Measurements from ENCODE around the gene RANBP17. TPM values are rescaled to one million over a fixed set of nuclear protein-coding genes. Genes with fewer than 3 reads are reported as not detected.

The RANBP17 gene
- total RNA-seq, 1 donor: 6.2 TPM

- no peaks in the 10 kb centered on the region for H3K27me3 ChIP-seq (ENCODE audit: insufficient read depth, low read length)
- H3K9me3 ChIP-seq (ENCODE audit: low read depth, low read length): peaks cover 23% of the 10 kb centered on the region
- no peak overlapping the region for H3K4me3 ChIP-seq (ENCODE audit: low read length)
- H3K4me1 ChIP-seq (ENCODE audit: insufficient read depth, low read length): no peaks in the 10 kb centered on the region
Observed at GRCh38 chr5:171055875-171056454, 194.1 kb downstream of the RANBP17 start.

- H3K4me1 ChIP-seq (ENCODE audit: insufficient read depth, low read length): no peaks in the 10 kb centered on the region
- no peaks in the 10 kb centered on the region for H3K27me3 ChIP-seq (ENCODE audit: insufficient read depth, low read length)
- no peak overlapping the region for H3K4me3 ChIP-seq (ENCODE audit: low read length)
- H3K9me3 ChIP-seq (ENCODE audit: low read depth, low read length): peaks cover 12% of the 10 kb centered on the region
Observed at GRCh38 chr5:171067540-171068130, 205.8 kb downstream of the RANBP17 start.

- Histone ChIP-seq H3K4me1 (ENCODE audit: insufficient read depth, low read length) (no peaks in the 10 kb centered on the region), H3K4me3 (ENCODE audit: low read length) (no peak overlapping the region), H3K9me3 (ENCODE audit: low read depth, low read length) (no peaks in the 10 kb centered on the region), H3K27me3 (ENCODE audit: insufficient read depth, low read length) (no peaks in the 10 kb centered on the region)
Observed at GRCh38 chr5:171074747-171075146, 212.9 kb downstream of the RANBP17 start.

DNA sequence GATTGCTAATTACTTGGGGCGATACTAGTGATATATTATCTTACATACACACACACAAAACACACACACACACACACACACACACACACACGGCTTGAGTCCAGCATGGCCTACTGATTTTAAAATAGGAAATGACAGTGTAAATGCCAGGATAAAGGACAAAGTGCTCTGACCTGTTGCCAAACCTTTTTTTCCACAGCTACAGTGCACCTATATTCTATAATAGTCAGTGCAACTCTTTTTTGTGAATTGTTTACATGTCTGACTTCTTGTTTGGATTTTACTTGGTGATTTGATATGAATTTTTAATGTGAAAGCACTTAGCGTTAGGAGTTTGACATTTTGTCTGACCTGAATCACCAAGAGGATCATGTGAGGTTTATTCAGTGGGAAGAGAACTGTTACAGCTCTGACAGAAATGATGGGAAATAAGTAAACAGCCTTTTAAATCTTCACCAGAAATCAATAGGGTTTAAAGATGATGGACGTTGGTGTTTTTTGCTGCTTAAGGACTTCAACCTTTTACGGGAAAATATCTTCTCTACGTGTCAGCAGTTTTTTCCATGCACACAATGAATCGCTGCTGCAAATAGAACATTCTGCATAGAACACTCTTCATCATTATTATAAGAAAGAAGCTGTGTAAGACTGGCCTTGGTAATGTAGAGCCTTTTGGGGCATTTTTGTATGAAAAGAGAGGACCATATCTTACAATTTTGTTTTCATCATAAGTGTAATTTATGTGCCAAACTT, 218.5 kb downstream of the RANBP17 start:
- Histone ChIP-seq H3K4me1 (ENCODE audit: insufficient read depth, low read length) (no peaks in the 10 kb centered on the region), H3K9me3 (ENCODE audit: low read depth, low read length) (no peaks in the 10 kb centered on the region), H3K4me3 (ENCODE audit: low read length) (no peak overlapping the region), H3K27me3 (ENCODE audit: insufficient read depth, low read length) (no peaks in the 10 kb centered on the region)

GRCh38 chr5:171081319-171081718, 219.5 kb downstream of the RANBP17 start:
- H3K4me3 ChIP-seq (ENCODE audit: low read length): no peak overlapping the region

GRCh38 chr5:171092194-171092593, 230.4 kb downstream of the RANBP17 start:
- Histone ChIP-seq H3K4me1 (ENCODE audit: insufficient read depth, low read length) (no peaks in the 10 kb centered on the region), H3K4me3 (ENCODE audit: low read length) (no peak overlapping the region), H3K9me3 (ENCODE audit: low read depth, low read length) (no peaks in the 10 kb centered on the region), H3K27me3 (ENCODE audit: insufficient read depth, low read length) (no peaks in the 10 kb centered on the region)

More at GRCh38 chr5:171081319-171081718, 219.5 kb downstream of the RANBP17 start:
- Histone ChIP-seq H3K27me3 (ENCODE audit: insufficient read depth, low read length) (no peaks in the 10 kb centered on the region), H3K9me3 (ENCODE audit: low read depth, low read length) (no peaks in the 10 kb centered on the region), H3K4me1 (ENCODE audit: insufficient read depth, low read length) (no peaks in the 10 kb centered on the region)

DNA sequence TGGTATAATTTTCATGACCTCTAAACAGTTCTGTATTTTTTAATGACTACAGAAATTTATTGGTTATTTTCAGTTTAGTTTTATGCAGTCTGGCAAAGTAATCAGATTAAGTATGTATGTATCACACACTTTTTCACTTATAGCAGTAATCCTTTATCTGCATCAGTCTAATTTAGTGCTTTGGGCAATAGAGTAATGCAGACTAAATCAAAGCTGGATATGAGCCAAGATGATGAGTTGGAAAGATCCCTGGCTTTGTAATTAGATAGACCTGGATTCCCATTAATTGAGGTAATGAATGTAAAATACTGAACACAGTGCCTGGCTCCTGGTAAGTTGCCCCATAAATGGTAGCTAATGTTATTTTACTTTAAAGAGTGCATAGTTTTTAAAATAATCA, 231.8 kb downstream of the RANBP17 start:
- Histone ChIP-seq H3K27me3 (ENCODE audit: insufficient read depth, low read length) (no peaks in the 10 kb centered on the region), H3K4me1 (ENCODE audit: insufficient read depth, low read length) (no peaks in the 10 kb centered on the region), H3K4me3 (ENCODE audit: low read length) (no peak overlapping the region)

DNA sequence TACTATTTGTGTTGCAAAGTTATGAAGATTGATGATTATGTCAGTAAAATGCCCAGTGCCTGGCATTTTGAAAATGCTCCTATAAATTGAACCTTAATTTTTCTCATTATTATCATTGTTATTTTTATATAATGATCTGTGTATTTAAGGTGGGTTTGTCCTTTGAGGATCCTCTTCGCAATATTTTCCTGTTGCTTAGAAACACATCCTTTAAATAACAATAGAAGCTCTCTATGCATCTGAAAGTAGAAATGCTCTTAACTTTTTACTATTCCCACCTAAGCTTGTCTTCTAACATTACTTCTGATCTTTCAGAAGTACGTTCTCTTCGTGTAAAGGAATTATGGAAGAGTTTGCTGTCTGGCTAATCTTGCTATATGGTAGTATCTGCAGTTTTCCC, 232.5 kb downstream of the RANBP17 start:
- no peak overlapping the region for H3K4me3 ChIP-seq (ENCODE audit: low read length)
- H3K9me3 ChIP-seq (ENCODE audit: low read depth, low read length): no peaks in the 10 kb centered on the region
- H3K4me1 ChIP-seq (ENCODE audit: insufficient read depth, low read length): no peaks in the 10 kb centered on the region
- H3K27me3 ChIP-seq (ENCODE audit: insufficient read depth, low read length): no peaks in the 10 kb centered on the region

More for the DNA sequence above, 231.8 kb downstream of the RANBP17 start:
- no peaks in the 10 kb centered on the region for H3K9me3 ChIP-seq (ENCODE audit: low read depth, low read length)

GRCh38 chr5:171102877-171103610, 241.2 kb downstream of the RANBP17 start:
- H3K4me3 ChIP-seq (ENCODE audit: low read length): no peak overlapping the region
- no peaks in the 10 kb centered on the region for H3K27me3 ChIP-seq (ENCODE audit: insufficient read depth, low read length)
- no peaks in the 10 kb centered on the region for H3K4me1 ChIP-seq (ENCODE audit: insufficient read depth, low read length)
- H3K9me3 ChIP-seq (ENCODE audit: low read depth, low read length): no peaks in the 10 kb centered on the region

GRCh38 chr5:171107669-171108068, 245.9 kb downstream of the RANBP17 start:
- Histone ChIP-seq H3K4me3 (ENCODE audit: low read length) (no peak overlapping the region), H3K4me1 (ENCODE audit: insufficient read depth, low read length) (no peaks in the 10 kb centered on the region), H3K9me3 (ENCODE audit: low read depth, low read length) (no peaks in the 10 kb centered on the region), H3K27me3 (ENCODE audit: insufficient read depth, low read length) (no peaks in the 10 kb centered on the region)

DNA sequence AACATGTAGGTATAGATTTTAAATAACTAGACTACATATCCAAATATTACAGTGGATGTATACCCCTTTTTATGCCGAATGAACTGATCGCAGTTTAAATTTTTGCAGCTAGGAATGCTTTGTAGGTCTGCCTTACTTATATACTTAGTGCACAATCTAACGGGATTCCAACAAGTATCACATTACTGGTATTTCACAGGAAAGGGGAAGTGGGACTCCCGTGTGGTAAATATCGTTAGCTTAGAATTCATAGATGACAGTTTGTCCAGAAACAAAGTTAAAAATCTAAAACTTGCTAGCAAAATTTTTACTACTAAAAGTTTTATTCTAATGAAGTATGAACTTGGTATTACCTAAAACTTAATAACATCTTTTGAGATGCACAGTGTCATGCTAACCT, 253.7 kb downstream of the RANBP17 start:
- Histone ChIP-seq H3K9me3 (ENCODE audit: low read depth, low read length) (peaks cover 5% of the 10 kb centered on the region), H3K4me1 (ENCODE audit: insufficient read depth, low read length) (no peaks in the 10 kb centered on the region), H3K4me3 (ENCODE audit: low read length) (no peak overlapping the region), H3K27me3 (ENCODE audit: insufficient read depth, low read length) (no peaks in the 10 kb centered on the region)

- Histone ChIP-seq H3K4me1 (ENCODE audit: insufficient read depth, low read length) (no peaks in the 10 kb centered on the region), H3K4me3 (ENCODE audit: low read length) (no peak overlapping the region), H3K9me3 (ENCODE audit: low read depth, low read length) (peaks cover 5% of the 10 kb centered on the region), H3K27me3 (ENCODE audit: insufficient read depth, low read length) (no peaks in the 10 kb centered on the region)
Observed at GRCh38 chr5:171116719-171117118, 254.9 kb downstream of the RANBP17 start.

- H3K4me1 ChIP-seq (ENCODE audit: insufficient read depth, low read length): no peaks in the 10 kb centered on the region
- no peaks in the 10 kb centered on the region for H3K27me3 ChIP-seq (ENCODE audit: insufficient read depth, low read length)
- no peak overlapping the region for H3K4me3 ChIP-seq (ENCODE audit: low read length)
- peaks cover 5% of the 10 kb centered on the region for H3K9me3 ChIP-seq (ENCODE audit: low read depth, low read length)
Observed at GRCh38 chr5:171120986-171121622, 259.3 kb downstream of the RANBP17 start.

DNA sequence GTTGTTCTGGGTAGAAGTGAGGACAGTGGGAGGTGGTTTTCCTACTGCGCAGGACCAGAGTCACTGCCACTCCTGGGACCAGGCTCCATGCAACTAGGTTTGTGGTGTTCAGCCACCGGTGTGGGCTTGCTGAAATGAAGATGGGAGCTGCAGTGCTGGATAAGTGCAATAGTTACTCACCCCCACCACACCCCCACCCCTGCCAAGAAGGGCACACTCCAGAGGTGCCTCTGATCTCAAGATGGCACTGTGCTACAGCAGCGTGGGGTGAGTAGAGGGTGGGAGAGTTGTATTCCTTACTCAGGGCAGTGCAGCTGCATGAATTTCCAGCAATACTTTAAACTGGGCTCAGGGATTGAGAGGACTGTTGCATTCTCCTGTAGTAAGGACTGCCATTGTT, 259.8 kb downstream of the RANBP17 start:
- no peaks in the 10 kb centered on the region for H3K4me1 ChIP-seq (ENCODE audit: insufficient read depth, low read length)
- H3K27me3 ChIP-seq (ENCODE audit: insufficient read depth, low read length): no peaks in the 10 kb centered on the region
- no peak overlapping the region for H3K4me3 ChIP-seq (ENCODE audit: low read length)
- H3K9me3 ChIP-seq (ENCODE audit: low read depth, low read length): peaks cover 5% of the 10 kb centered on the region

GRCh38 chr5:171122372-171122771, 260.6 kb downstream of the RANBP17 start:
- Histone ChIP-seq H3K27me3 (ENCODE audit: insufficient read depth, low read length) (no peaks in the 10 kb centered on the region), H3K4me1 (ENCODE audit: insufficient read depth, low read length) (no peaks in the 10 kb centered on the region), H3K4me3 (ENCODE audit: low read length) (no peak overlapping the region), H3K9me3 (ENCODE audit: low read depth, low read length) (peaks cover 5% of the 10 kb centered on the region)

All from mononuclear cell (primary cell).